IMR-90 (cell line): ENCODE measurements around the gene MRPL32. TPM values are rescaled to one million over a fixed set of nuclear protein-coding genes. Genes with fewer than 3 reads are reported as not detected.

Source experiments
- ATAC-seq: fragments of 200-7000 bp; cut with Tn5 transposase; 2 replicates; pipeline ENCODE4 v1.9.1; 2020; ENCODE audit warnings: low read depth, mild to moderate bottlenecking, moderate library complexity
- BruUV-seq: library from RNA; stranded (reverse); fragments of 400-500 nt; replicated peaks from 2 replicates; lab custom pipeline; 2021; lab: Mats Ljungman, UMichigan
- CTCF ChIA-PET: fragments of 300-600 bp; formaldehyde crosslinking; extraction: SDS; loops from one replicate; lab custom pipeline; 2021; ENCODE audit warnings: antibody characterized with exemption; lab: Yijun Ruan, JAX
- POLR2A ChIA-PET: fragments of 300-600 bp; sonication (Branson Sonifier 250); formaldehyde crosslinking; loops from one replicate; lab custom pipeline; 2022; ENCODE audit warnings: antibody characterized with exemption; ENCODE audit not compliant: unreplicated experiment; lab: Charles Lee
- DNase-seq: peaks from one replicate; pipeline ENCODE4 v3.0.0; 2013
- H2AFZ ChIP-seq: replicated peaks from 2 replicates; pipeline ENCODE3; 2013; ENCODE audit warnings: low read length, mild to moderate bottlenecking; ENCODE audit not compliant: poor library complexity
- H2AK5ac ChIP-seq: 2 replicates; pipeline ENCODE4 v1.6.1; 2013; ENCODE audit warnings: low read depth, low read length, inconsistent platforms
- H2AK9ac ChIP-seq: replicated peaks from 2 replicates; pipeline ENCODE3; 2013; ENCODE audit warnings: mild to moderate bottlenecking, low read depth, low read length, moderate library complexity; ENCODE audit not compliant: poor library complexity
- H2BK120ac ChIP-seq: 2 replicates; pipeline ENCODE4 v1.6.1; 2013; ENCODE audit warnings: low read depth, low read length, inconsistent platforms
- H2BK15ac ChIP-seq: 3 replicates; pipeline ENCODE4 v1.6.1; 2013; ENCODE audit warnings: low read depth, low read length, inconsistent platforms
- H2BK20ac ChIP-seq: 2 replicates; pipeline ENCODE4 v1.6.1; 2013; ENCODE audit warnings: low read depth, mild to moderate bottlenecking, inconsistent platforms, low read length, moderate library complexity
- H2BK5ac ChIP-seq: 2 replicates; pipeline ENCODE4 v1.6.1; 2013; ENCODE audit warnings: mild to moderate bottlenecking, low read depth, low read length, inconsistent platforms; ENCODE audit not compliant: poor library complexity, severe bottlenecking
- H3K14ac ChIP-seq: replicated peaks from 2 replicates; pipeline ENCODE4 v1.6.1; 2013; ENCODE audit warnings: low read depth, low read length, inconsistent platforms
- H3K18ac ChIP-seq: 2 replicates; pipeline ENCODE4 v1.6.1; 2013; ENCODE audit warnings: low read depth, low read length, control low read depth
- H3K23ac ChIP-seq: 2 replicates; pipeline ENCODE4 v1.6.1; 2013; ENCODE audit warnings: low read depth, low read length, inconsistent platforms
- H3K27ac ChIP-seq: 2 replicates; pipeline ENCODE4 v1.5.1; 2013; ENCODE audit warnings: mild to moderate bottlenecking, control low read depth, low read length; ENCODE audit not compliant: insufficient read depth
- H3K27me3 ChIP-seq: 2 replicates; pipeline ENCODE4 v1.6.1; 2013; ENCODE audit warnings: low read length; ENCODE audit not compliant: control insufficient read depth, insufficient read depth
- H3K36me3 ChIP-seq: 2 replicates; pipeline ENCODE4 v1.6.1; 2013; ENCODE audit warnings: low read length, mixed read lengths; ENCODE audit not compliant: control insufficient read depth, insufficient read depth
- H3K4ac ChIP-seq: 2 replicates; pipeline ENCODE4 v1.6.1; 2013; ENCODE audit warnings: low read depth, low read length, inconsistent platforms
- H3K4me1 ChIP-seq: 2 replicates; pipeline ENCODE4 v1.6.1; 2013; ENCODE audit warnings: low read length, mixed read lengths; ENCODE audit not compliant: control insufficient read depth, insufficient read depth
- H3K4me2 ChIP-seq: 2 replicates; pipeline ENCODE4 v1.6.1; 2013; ENCODE audit warnings: low read depth, mild to moderate bottlenecking, control low read depth, low read length, moderate library complexity
- H3K4me3 ChIP-seq: 2 replicates; pipeline ENCODE4 v1.5.1; 2013; ENCODE audit warnings: low read depth, mild to moderate bottlenecking, control low read depth, low read length, moderate library complexity; ENCODE audit not compliant: insufficient read depth
- H3K56ac ChIP-seq: 2 replicates; pipeline ENCODE4 v1.6.1; 2013; ENCODE audit warnings: low read length, inconsistent platforms; ENCODE audit not compliant: insufficient read depth; ENCODE audit errors: extremely low read depth
- H3K79me1 ChIP-seq, 2 experiments: 2 replicates each; pipeline ENCODE4 v1.6.1; 2013; ENCODE audit warnings: low read length in 2 of 2, inconsistent platforms in 1 of 2, low read depth in 1 of 2
- H3K9ac ChIP-seq: 2 replicates; pipeline ENCODE4 v1.6.1; 2013; ENCODE audit warnings: low read depth, low read length, control low read depth
- H3K9me1 ChIP-seq: 2 replicates; pipeline ENCODE4 v1.6.1; 2013; ENCODE audit warnings: low read length, inconsistent platforms; ENCODE audit not compliant: insufficient read depth
- H3K9me3 ChIP-seq: 2 replicates; pipeline ENCODE4 v1.6.1; 2013; ENCODE audit warnings: low read length; ENCODE audit not compliant: control insufficient read depth, insufficient read depth
- H4K20me1 ChIP-seq: 2 replicates; pipeline ENCODE4 v1.6.1; 2013; ENCODE audit warnings: low read length, inconsistent platforms; ENCODE audit not compliant: insufficient read depth
- H4K5ac ChIP-seq: 2 replicates; pipeline ENCODE4 v1.6.1; 2013; ENCODE audit warnings: mild to moderate bottlenecking, low read depth, low read length, control low read depth
- H4K8ac ChIP-seq, 2 experiments: 2 replicates each; pipeline ENCODE4 v1.6.1; 2013; ENCODE audit warnings: low read depth in 2 of 2, low read length in 2 of 2, control low read depth in 1 of 2, inconsistent platforms in 1 of 2
- H4K91ac ChIP-seq: 2 replicates; pipeline ENCODE4 v1.6.1; 2013; ENCODE audit warnings: low read depth, low read length, inconsistent platforms; ENCODE audit not compliant: insufficient read depth
- CTCF ChIP-seq: conservative IDR thresholded peaks from 2 replicates; pipeline ENCODE4 v1.5.1; 2012; ENCODE audit warnings: mild to moderate bottlenecking, low read depth, low read length, improper control_type of control experiment
- POLR2A ChIP-seq: IDR thresholded peaks from 2 replicates; pipeline ENCODE4 v1.6.1; 2012; ENCODE audit warnings: mild to moderate bottlenecking, low read depth, low read length
- RAD21 ChIP-seq: IDR thresholded peaks from 2 replicates; pipeline ENCODE4 v1.6.1; 2012; ENCODE audit warnings: low read length, improper control_type of control experiment
- RCOR1 ChIP-seq: IDR thresholded peaks from 2 replicates; pipeline ENCODE4 v1.6.1; 2012; ENCODE audit warnings: mild to moderate bottlenecking, low read length, improper control_type of control experiment; ENCODE audit not compliant: insufficient replicate concordance
- RFX5 ChIP-seq: IDR thresholded peaks from 2 replicates; pipeline ENCODE4 v1.8.0; 2012; ENCODE audit warnings: low read depth, mild to moderate bottlenecking, low read length, moderate library complexity
- SMC3 ChIP-seq: fragments of 150-350 bp; IDR thresholded peaks from 2 replicates; pipeline ENCODE4 v1.6.1; 2016; ENCODE audit warnings: low read depth, mild to moderate bottlenecking, antibody characterized with exemption, low read length, moderate library complexity
- WGBS, 2 experiments: methylation state at CpG; one replicate each; pipeline versions ENCODE4 v1.1.5 to v1.1.7; 2013; ENCODE audit warnings: missing lambda C conversion rate in 2 of 2; ENCODE audit not compliant: insufficient read length in 1 of 2; ENCODE audit errors: extremely low coverage in 2 of 2; 5-methylcytosine and 5-hydroxymethylcytosine counted together
- dilution Hi-C: fragments of 300-500 bp; cut with HindIII; formaldehyde crosslinking; loops from one replicate; pipeline ENCODE4 v1.14.3; 2018; ENCODE audit warnings: low sequenced_read_pairs; ENCODE audit not compliant: unreplicated experiment
- in situ Hi-C: fragments of 300-500 bp; cut with MboI; formaldehyde crosslinking; loops from 3 replicates; pipeline ENCODE4 v1.14.3; 2019; ENCODE audit warnings: low sequenced_read_pairs, inconsistent platforms, mixed read lengths
- intact Hi-C: fragments of 100-400 bp; cut with micrococcal nuclease; formaldehyde crosslinking; loops from 2 replicates; pipeline ENCODE4 v1.10.0; 2022
- polyA plus RNA-seq, 3 experiments: library from polyadenylated mRNA; depleted of rRNA; stranded (reverse); fragments of >200 nt; gene quantifications; 2 replicates each; pipeline ENCODE4 v1.2.3, GENCODE V29; 2012; ENCODE audit warnings: low replicate concordance in 1 of 3
- total RNA-seq: library from RNA; depleted of rRNA; stranded (reverse); fragments of >200 nt; gene quantifications from 2 replicates; pipeline ENCODE4 v1.2.3, GENCODE V29; 2012; rRNA removed

MRPL32 gene
- total and polyA plus RNA-seq, 2 of the 4 experiments (the other 2 are of a cell fraction): 42.3 to 75.3 TPM

GRCh38 chr7:42986781-42987248 lies 54.6 kb downstream of the MRPL32 start:
- no peaks in the 10 kb centered on the region for H4K20me1 ChIP-seq
- H3K9me1 ChIP-seq: no peaks in the 10 kb centered on the region
- H3K79me1 ChIP-seq: no peaks in the 10 kb centered on the region
- H2AK9ac ChIP-seq: no peak overlapping the region
- dilution Hi-C loops (no loop called here), in situ Hi-C loops (no loop called here), intact Hi-C loops (no loop called here)
- no peak overlapping the region for H3K4me2 ChIP-seq
- H3K4me3 ChIP-seq: no peak overlapping the region
- no peak overlapping the region for H4K8ac ChIP-seq
- H4K91ac ChIP-seq: no peak overlapping the region
- POLR2A ChIA-PET: no interaction called here
- H3K18ac ChIP-seq: no peak overlapping the region
- no peak overlapping the region for H3K27ac ChIP-seq
- no peak overlapping the region for H2BK120ac ChIP-seq
- H3K9me3 ChIP-seq: no peaks in the 10 kb centered on the region
- no CpG with 5 or more reads among the region's 1 CpG for WGBS, 2 experiments
- H2BK20ac ChIP-seq: no peak overlapping the region
- CTCF ChIA-PET: no interaction called here
- H3K27me3 ChIP-seq: peaks cover 3% of the 10 kb centered on the region; the same call in 1 of the 2 replicates
- no peaks in the 10 kb centered on the region for H3K36me3 ChIP-seq
- H3K9ac ChIP-seq: no peak overlapping the region
- no peak overlapping the region for H2BK5ac ChIP-seq
- DNase-seq (no peak), ATAC-seq (no peak)
- no TSS peak for BruUV-seq
- no peak overlapping the region for H3K56ac ChIP-seq
- H3K4ac ChIP-seq: no peak overlapping the region
- H3K23ac ChIP-seq: no peak overlapping the region
- no peak overlapping the region for H2AFZ ChIP-seq
- H3K14ac ChIP-seq: no peak overlapping the region
- no peaks in the 10 kb centered on the region for H3K4me1 ChIP-seq
- H2AK5ac ChIP-seq: no peak overlapping the region
- no peak overlapping the region for H4K5ac ChIP-seq
- H2BK15ac ChIP-seq: no peak overlapping the region
- no peak for TF ChIP-seq SMC3
- TF ChIP-seq POLR2A: no peak
- TF ChIP-seq RAD21: no peak
- TF ChIP-seq CTCF: no peak
- no peak for TF ChIP-seq RFX5
- no peak for TF ChIP-seq RCOR1

Other genes with a start within 250 kb of the MRPL32 start
- 6.1 and 8.9 TPM in 2 replicates for gene C7orf25, start 20.3 kb upstream of the MRPL32 start, total RNA-seq
- 3.2 and 4.5 TPM in 2 replicates for gene C7orf25, start 20.3 kb upstream of the MRPL32 start, polyA plus RNA-seq (2012; rRNA removed)
- gene PSMA2, start 202 bp upstream of the MRPL32 start, total RNA-seq: 138 and 217 TPM in 2 replicates
- 98.8 and 106 TPM in 2 replicates for gene PSMA2, start 202 bp upstream of the MRPL32 start, polyA plus RNA-seq (2012; rRNA removed)
- gene HECW1, start 180.3 kb downstream of the MRPL32 start, total RNA-seq: 1.1 and 1.3 TPM in 2 replicates
- gene HECW1, start 180.3 kb downstream of the MRPL32 start, polyA plus RNA-seq (2012; rRNA removed): 0.56 and 0.95 TPM in 2 replicates